ENCODE results near the gene F8.
A peak's percentile ranks its signal among the peaks of the same experiment; 100 is the strongest.
"Not testable (repeated sequence)": the region's sequence is repeated elsewhere in the genome, so short reads cannot be mapped to it uniquely, and the experiment has no call there.

Gene F8

DNA sequence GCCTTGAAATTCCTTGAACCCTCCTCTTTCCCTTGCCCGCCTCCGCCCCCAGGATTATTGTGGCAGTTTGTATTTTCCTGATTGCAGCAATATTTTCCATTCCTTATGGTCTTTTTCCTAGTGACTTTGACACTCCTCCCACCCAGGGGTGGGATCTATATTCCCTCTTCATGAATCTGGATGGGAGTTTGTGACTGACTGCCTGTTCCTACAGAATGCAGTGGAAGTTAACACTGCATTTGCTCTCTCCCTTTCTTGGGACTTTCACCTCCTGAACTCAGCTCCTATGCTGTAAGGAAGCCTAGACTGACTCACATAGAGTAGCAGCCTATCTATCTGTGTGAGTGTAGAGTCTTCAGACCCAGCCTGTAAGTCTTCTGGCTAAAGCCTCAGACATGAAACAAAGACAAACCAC, 6.4 kb upstream of the F8 start:
- no peak for DNase-seq

DNA sequence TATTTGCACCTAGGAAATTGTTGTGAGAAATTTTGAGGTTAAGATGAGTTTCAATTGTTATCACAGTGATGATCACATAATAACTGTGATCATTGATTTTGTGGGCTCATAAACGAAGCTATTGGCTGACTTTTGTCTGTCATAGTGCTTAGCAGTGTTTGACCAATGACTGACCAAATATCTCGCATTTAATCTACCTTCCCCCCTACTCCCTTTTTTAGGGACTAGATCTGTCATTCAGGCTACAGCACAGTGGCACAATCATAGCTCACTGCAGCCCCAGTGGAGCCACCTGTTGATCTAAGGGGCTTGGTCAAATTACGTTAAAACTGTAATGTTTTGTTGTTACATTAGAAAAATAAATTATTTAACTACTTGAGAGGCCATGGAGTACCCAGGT, 5.6 kb upstream of the F8 start:
- DNase-seq, result no peak

DNA sequence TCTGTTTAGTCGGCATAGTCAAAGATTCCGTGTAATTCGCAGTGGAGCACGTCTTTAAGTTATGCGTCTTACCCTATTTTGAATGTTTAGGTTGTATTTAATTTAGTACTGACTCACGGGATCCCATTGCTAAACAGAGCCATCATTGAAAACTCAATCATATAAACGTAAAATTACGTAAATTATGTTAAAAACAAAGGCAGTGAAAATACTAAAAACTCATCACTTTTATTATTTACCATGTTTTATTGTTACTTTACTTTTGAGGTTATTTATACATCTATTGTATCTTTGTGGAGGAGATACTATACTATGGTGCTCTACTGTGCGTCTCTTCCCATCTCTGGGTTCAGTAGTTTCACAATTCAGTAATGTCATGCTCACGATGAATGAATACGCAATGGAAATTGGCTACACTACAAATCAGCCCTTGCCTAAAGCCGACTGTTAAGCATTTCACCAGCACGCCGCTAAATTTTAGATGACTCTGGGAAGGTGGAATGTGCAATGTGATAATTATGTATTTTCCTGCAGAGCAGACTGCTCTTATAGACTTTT, 5.1 kb upstream of the F8 start:
- DNase-seq, result no peak

DNA sequence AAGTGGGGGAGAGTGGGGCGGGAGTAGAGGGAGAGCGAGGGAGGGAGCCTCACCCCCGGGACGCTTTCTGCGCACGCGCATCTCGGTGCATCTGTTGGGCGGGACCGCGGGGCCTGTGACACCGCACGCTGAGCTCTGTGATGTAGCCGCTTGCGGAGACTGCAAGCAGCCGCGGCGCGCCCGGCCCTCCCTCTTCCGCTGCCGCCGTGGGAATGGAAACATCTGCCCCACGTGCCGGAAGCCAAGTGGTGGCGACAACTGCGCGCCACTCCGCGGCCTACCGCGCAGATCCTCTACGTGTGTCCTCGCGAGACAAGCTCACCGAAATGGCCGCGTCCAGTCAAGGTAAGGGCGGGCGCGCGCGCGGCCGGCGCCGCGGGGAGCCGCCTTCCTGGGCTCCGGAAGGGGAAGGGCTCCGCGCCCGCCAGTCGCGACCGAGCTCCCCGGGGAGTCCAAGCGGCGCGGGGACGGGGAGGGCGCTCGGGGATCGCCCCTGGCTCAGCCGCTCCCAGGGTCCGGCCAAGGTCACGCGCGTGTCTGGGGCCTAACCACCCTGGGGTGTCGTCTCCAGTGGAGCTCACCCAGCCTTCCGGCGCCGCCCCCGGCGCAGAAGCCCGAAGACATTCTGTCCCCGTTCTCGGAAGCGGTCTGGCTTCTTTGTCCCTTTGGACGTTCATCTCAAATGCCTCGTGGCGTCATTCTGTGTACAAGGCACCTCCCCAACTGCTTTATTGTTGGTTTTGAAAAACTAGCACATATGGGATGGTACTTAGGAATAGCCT, 4.4 kb upstream of the F8 start, which contains the start of gene FUNDC2:
TSS of gene FUNDC2 (plus strand) at position 118 of the 782 bp plus-strand sequence. CDS start at position 213, 95 bp downstream.
- peak; percentile 76 to 84 for DNase-seq

DNA sequence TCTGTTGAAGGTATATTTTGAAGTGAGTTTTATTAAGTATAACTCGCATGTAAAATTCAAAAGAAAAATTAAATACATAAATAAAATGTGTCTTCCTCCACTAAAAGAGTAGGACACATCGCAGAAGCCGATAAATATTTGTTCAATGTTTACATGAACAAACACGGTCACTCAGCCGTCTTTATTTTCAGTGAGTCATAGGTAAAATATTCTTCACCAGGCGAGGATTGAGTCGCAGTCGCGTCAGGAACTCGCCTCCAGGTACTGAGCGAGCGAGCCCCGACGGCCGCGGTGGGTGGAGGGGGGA, 3.9 kb upstream of the F8 start:
- DNase-seq, result no peak

DNA sequence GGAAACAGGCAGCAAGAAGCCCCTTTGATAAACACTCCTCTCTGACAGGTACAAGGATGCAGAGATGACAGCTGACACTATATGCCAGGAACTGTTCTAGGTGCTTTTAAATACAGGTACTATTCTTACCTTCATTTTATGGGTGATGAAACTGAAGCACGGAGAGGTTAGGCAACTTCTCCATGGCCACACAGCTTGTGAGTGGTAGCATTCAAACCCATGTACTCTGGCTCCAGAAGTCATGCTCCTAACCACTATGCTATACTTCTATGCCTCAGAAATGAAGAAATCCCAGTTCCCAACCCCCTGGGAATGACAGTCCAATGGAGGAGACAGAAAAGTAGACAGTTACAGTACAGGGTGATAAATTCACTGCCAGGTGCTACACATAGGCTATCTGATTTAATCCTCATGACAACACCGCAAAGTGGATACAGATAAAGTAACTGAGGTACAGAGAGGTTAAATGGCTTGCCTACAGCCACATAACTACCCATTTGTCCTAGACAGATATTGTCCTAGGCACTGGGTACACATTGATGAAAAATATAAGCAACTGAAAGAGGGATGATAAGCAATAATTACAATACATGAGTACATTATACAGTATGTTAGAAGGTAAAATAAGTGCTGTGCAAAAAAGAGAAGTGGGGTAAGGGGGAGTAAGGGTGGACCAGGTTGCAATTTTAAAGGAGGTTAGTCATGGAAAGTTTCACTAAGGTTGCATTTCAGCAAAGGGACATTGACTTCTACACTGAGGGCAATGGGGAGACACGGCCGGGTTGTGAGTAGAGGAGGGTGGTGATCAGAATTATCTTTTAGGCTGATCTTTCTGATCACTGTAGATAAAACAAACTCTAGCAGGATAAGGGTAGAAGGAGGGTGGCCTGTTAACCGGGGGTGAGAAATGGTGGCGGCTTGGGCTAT, 1.6 kb upstream of the F8 start:
- DNase-seq, result no peak

DNA sequence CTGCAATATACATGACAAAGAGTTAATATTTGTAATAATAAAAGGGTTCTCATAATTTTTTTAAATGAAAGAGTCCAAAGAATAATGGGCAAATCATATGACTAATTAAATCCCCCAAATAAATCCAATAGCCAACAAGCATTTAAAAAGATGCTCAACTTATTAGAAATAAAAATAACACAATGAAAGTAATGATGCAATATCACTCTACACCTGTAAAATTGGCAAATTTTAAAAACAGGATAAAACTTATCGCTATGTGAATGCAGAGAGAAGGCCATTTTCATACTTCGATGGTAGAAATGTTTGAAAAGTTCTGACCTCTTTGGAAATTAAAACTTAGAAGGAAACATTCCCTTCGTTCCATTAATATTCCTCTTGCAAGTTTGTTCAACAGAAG, 1.9 kb downstream of the F8 start:
- no peak for DNase-seq

DNA sequence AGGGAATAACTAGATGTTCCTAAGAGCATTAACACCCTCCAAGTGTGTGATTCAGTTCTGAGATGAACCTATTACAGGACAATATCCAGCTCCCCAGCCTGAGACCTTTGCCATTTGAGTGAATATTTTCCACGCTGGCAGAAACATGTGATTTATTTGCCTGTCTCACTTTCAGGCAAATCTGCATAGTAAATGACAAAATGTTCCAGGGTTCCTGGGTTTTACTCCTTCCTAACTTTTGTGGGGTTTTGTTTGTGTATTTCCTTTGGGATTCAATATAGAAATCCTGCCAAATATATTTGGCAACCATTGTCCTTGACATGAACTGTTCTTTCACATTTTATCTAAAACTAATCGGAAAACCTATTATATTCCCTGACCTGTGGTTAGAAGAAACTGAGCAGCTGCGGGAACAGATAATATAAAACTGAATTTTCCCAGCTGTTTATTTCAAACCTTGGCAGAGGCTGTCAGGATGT, 12.5 kb downstream of the F8 start:
- no peak for DNase-seq

DNA sequence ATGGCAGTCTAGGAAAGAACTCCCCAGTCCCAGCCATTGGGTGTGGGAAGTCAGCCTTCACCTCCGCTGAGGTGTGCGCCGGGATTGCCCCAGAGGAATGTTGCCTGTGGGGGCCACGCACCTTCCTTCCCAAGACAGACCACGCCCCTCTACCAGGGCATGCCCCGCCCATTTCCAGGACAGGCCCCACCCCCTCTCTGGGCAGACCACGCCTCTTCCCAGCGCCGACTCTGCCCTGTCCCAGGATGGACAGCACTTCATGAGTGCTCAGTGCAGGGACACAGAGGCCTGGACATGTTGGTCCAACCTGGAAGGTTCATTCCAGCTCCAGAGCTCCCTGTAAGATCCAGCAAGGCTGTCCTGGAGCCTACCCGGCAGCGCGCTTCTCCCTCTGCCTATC, 13.9 kb downstream of the F8 start:
- not testable (repeated sequence) for DNase-seq

DNA sequence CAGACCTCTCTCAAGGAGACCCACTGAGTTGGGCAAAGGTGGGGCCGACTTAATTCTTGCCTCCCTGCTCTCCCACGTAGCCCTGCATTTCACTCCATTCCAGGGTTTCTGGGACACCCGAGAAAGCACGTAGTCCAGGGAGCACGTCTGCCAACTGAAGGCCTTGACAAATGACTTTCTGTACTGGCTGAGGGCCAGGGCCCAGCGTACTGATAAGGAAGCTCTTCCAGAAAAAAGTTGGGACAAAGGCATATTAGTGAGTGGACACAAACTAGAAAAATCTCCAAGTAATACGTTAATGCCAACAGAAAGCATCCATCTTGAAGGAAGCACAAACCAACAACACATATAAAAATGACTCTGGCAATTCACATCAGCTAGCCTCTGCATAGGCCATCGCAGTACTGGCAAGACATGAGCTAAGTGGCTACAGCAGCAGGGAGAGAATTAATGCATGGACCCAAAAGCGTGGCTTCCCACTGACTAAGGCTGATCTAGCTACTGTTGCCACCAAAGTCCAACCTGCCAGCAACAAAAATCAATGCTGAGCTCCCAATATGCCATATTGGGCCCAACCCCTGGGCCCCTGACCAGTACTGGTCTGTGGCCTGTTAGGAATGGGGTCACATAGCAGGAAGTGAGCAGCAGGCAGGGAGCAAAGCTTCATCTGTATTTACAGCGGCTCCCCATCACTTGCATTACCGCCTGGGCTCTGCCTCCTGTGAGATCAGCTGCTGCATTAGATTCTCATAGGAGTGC, 15.4 kb downstream of the F8 start:
- DNase-seq, result not testable (repeated sequence)

DNA sequence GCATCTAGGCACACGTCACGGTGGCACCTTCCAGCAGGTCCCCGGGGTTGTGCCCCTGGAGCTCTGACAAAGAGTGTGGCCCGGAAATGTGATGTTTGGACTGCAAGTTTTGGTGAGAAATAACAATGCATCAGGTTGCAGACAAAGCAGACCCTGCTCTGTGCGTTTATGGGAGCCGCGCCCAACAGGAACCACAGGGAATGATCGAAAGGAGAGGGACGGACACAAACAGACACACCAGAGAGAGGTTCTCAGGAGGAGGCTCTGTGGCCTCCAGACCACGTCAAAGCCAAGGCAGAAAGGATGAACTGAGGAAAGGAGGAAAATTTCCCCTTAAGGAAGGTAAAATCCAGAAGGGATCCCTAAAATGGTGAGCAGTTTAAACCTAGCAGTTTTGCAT, 16.1 kb downstream of the F8 start:
- DNase-seq, result not testable (repeated sequence)

DNA sequence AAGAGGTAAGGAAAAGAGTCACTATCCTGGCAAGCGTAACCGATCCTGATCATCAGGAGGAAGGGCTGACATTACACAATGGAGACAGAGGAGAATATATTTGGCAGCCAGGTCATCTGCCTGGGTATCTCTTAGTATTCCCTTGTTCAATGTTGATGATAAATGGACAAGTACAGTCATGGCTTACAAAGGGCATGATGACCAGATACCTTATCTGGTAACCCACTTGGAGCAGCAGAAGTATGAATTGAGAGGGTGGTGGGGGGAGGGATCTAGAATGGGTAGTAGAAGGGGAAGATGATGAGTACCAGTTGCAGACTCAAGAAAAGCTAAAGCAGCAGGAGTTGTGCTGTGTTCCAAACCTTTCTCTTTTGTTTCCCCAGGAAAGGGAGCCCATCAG, 17.3 kb downstream of the F8 start:
- DNase-seq, result no peak

DNA sequence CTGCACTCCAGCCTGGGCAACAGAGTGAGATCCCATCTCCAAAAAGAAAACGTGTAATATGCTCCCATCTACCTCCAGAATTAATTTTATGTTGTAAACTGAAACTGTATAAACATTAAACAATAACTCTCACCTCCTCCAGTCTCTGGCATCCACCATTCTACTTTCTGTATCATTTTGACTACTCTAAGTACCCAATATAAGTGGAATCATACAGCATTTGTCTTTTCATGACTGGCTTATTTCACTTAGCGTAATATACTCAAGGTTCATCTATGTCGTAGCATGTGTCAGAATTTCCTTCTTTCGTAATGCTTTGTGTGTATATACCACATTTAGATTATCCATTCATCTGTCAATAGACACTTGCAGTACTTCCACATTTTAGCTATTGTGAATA, 20.6 kb downstream of the F8 start:
- DNase-seq, result no peak

DNA sequence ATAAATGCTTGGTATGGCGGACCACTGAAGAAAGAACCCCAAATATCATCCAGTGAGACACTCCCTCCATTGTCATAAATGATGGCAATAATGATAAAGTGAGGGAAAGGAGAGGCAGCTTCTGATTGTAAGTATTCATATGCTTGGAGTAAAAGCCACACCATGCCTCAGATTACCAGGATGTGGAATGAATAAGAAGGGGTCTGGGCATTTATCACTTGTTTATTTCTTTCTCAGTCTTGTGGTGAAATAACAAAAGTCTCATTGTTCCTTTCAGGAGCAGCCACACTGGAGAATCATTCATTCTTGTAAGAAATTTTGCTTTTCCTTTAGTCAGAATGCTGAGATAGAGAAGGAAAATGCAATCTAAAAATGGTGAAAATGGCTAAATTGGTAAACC, 21.7 kb downstream of the F8 start:
- DNase-seq, result no peak

DNA sequence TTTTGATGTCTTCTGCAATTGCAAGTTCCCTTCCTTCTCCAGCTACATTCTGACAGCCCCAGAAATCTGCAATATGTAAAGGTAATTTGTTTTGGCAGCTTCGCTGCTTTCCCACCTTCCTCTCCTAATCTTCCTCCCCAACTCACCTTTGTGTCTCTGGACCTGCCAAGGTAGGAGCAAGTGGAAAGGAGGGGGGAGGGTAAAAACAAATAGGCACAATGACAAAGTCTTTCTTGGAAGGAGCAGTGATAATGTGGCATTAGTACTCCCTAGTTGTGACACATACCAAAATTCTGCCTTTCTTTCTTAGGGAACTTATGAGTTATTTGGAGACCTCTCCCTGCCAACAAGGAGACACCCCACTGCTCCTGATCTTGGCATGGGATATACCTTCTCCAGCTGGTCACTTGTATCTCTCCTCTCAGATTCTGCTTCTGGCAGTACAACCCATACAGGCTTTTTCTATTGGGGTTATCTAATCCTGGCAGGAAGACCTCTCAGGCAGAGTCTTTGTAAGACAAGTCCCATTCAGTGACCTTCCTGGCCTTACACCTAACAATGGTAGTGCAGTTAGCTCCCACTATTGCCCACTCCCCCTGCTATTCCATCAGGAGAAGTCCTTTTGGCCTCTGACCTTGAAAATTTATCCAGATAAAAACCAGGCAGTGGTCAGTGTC, 24.2 kb downstream of the F8 start:
- no peak for DNase-seq

DNA sequence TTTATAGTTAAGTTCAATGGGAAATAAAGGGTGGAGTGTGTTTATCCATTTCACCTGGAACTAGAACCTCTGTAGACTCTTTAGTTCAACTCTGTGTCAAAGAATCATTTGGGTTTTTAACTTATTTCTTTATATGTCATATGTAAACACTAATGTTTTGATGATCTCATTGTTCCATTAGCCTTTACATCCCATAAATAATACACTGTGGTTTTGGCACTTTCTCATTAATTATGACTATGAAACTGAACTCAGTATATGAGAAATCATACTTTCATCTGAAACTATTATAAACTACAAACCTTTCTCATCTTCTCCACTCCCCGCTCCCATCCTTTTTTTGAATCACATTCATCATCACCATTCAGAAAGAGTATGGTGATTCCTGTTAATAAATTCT, 31.0 kb downstream of the F8 start:
- no peak for DNase-seq

DNA sequence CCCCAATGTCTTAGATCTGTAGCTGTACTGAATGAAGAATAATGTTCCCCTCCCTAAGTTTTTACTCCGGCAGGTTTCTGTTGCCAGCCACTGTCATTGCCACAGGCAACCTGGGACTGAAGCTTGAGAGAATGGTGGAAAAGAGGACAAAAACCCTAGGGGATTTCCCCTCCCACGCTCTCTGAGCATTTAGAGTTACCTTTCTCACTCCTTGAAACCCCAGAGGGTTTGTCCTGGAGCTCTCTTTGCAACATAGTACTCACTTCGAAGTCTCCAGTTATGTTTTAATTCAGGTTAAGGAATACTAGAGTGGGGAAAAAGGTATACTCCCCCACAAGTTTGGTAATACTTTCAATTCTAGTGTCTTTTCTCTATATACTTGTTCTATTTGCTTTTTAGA, 31.5 kb downstream of the F8 start:
- DNase-seq, result no peak

DNA sequence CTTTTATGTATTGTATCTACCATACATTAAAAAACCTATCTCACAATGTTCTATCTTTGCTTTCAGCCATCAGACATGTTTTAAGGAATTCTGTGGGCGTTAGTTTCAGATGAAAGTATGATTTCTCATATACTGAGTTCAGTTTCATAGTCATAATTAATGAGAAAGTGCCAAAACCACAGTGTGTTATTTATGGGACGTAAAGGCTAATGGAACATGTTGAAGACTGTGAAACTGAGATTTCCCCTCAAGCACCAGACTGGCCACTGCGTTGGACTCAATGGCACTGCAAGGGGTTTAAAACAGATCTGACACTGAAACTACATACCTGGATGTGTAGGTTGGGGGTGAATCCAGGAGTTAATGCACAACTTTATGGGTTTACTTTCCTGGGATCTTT, 32.0 kb downstream of the F8 start:
- DNase-seq, result no peak

DNA sequence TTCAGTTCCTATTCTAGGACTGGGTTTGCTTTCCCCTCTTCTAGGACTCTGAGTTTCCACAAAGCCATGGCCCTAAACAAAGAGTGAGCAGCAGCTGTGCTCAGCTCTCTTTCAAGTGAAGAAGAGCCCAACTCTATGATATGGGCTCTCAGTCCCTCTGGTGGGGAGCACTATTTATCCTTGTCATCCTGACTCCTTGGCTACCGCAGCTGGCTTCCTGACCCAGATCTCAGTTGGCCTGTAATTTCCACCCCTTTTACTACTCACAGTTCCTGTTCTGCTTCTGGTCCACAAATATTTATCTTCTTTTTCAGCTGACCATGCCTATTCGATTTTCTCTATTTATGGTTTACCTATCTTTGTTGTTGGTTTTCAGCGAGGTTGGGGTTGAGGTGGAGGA, 33.8 kb downstream of the F8 start:
- DNase-seq, result no peak

DNA sequence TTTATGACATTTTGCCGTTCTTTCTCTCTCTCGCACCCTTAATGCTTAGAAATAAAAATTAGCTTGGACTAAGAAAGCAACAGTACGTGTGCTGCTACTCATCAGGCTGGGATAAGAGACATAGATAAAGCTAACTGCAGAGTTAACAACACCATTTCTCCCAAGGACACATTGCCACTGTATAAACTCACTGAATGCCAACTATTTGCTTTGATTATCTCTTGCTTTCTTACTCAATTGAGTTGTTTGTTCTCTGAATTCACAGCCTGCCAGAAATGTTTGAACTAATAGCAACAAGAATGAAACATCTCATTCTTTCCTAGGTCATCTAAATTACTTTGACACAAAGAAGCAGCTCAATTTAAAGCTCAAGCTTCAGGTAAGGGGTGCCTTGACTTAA, 34.6 kb downstream of the F8 start:
- no peak for DNase-seq

DNA sequence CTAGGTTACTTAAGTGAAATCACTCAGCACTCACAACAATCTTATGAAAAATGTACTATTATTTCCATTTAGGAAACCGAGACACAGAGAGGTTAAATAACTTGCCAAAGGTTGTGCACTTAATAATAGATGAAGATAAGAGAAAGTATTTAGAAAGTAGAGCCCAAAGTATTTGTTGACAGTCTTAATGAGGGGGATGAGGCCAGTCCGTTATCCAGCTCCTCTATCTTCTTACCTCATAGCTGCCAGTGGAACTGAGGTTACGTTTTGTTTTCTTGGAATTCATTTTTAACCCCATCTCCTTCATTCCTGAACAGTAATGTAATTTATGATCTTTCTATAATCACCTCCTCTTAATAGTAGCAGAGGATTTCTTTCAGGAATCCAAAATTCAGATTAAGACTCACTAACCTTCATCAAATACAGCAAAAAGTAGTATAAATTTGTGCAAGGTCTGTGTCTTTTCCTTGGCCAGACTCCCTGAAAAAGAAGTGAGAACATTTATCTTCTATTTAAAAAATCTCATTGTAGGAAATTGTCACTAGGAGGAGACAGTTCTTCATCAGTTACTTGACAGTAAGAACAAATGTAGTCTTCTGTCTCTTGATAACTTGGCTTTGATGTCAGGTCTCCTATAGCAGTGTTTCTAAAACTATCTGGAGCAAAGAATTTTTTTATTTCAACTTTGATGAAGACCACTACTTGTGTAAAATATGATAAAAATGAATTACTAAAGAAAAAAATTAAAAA, 35.5 kb downstream of the F8 start:
- peak in 1 of 2 donors; percentile 3 for DNase-seq

DNA sequence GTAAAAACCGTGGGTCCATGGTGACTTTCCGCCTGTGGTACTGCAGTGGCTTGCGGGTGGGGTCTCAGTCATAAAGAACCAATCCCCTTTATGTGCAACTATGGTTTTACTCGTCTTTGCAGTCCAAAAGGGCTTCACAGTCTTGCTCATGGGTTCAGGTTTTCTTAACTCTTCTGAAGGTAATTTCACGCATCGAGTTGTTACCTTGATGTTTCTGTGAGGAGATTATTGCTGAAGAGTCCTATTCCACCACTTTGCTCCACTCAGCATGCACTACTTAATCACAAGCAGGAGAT, 41.5 kb downstream of the F8 start:
- no peak for DNase-seq
